ENCODE data around the gene RHPN2. TPM values are rescaled to one million over a fixed set of nuclear protein-coding genes. Genes with fewer than 3 reads are reported as not detected.
"Not testable (repeated sequence)": the region's sequence is repeated elsewhere in the genome, so short reads cannot be mapped to it uniquely, and the experiment has no call there.

The RHPN2 gene
- total and polyA plus RNA-seq, 2 donors from 2014 or later, result 13.5 to 50.3 TPM

GRCh38 chr19:33005440-33005839 is 59.2 kb downstream of the RHPN2 start:
- Histone ChIP-seq H3K27ac (ENCODE audit: low read depth in 2 of 2, low read length in 2 of 2) (no peak overlapping the region), H3K9me3 (ENCODE audit: control insufficient read depth in 2 of 3, insufficient read depth in 1 of 3, low read length in 3 of 3) (no peaks in the 10 kb centered on the region), H3K27me3 (ENCODE audit: control insufficient read depth, insufficient read depth, low read length) (no peaks in the 10 kb centered on the region), H3K36me3 (ENCODE audit: control insufficient read depth in 2 of 3, insufficient read depth in 3 of 3, low read length in 3 of 3) (peaks cover 0 to 5% (median 3%) of the 10 kb centered on the region in 3 donors), H3K9ac (ENCODE audit: low read length in 3 of 3) (no peak overlapping the region), H3K4me1 (ENCODE audit: control insufficient read depth in 2 of 3, insufficient read depth in 2 of 3, low read depth in 1 of 3, low read length in 3 of 3) (peaks cover 0 to 11% (median 10%) of the 10 kb centered on the region in 3 donors), H3K4me3 (ENCODE audit: low read length in 3 of 3) (no peak overlapping the region)
- DNase-seq (peak in 2 of 5 donors; percentile 41 to 54), FAIRE-seq (no peak)
- TF ChIP-seq CTCF (IDR thresholded peaks at IDR 0.05; ENCODE audit: borderline replicate concordance, extremely low read depth, insufficient read depth), result no peak
- intact Hi-C loops (cut with DNase I), result no loop called here

DNA sequence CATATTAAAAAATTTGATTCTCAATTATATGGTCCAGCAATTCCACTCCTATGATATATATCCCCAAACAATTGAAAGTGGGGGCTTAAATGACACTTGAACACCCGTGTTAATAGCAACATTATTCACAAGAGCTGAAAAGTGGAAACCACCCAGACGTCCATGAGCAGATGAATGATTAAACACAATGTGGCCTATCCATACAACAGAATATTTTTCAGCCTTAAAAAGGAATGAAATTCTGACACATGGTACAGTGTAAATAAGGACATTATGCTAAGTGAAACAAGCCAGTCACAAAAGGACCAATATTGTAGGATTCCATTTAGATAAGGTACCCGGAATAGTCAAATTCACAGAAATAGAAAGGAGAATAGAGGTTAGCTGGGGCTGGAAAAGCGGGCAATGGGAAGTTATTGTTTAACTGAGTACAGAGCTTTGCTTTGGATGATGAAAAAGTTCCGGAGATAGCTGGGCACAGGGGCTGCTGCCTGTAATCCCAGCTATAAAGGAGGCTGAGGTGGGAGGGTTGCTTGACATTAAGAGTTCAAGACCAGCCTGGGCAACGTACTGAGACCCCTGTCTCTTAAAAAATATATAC is 61.2 kb downstream of the RHPN2 start:
- H3K27me3 ChIP-seq (ENCODE audit: control insufficient read depth, insufficient read depth, low read length); H3K36me3 ChIP-seq (ENCODE audit: control insufficient read depth in 2 of 3, insufficient read depth in 3 of 3, low read length in 3 of 3); intact Hi-C loops (cut with DNase I); H3K9me3 ChIP-seq (ENCODE audit: control insufficient read depth in 2 of 3, insufficient read depth in 1 of 3, low read length in 3 of 3); H3K9ac ChIP-seq (ENCODE audit: low read length in 3 of 3); FAIRE-seq; H3K4me3 ChIP-seq (ENCODE audit: low read length in 3 of 3): not testable (repeated sequence)
- DNase-seq, result peak in 2 of 5 donors; percentile 22 to 25
- Histone ChIP-seq H3K4me1 (ENCODE audit: control insufficient read depth in 2 of 3, insufficient read depth in 2 of 3, low read depth in 1 of 3, low read length in 3 of 3) (peaks cover 0 to 11% (median 10%) of the 10 kb centered on the region in 3 donors), H3K27ac (ENCODE audit: low read depth in 2 of 2, low read length in 2 of 2) (peak overlapping the region in 1 of 2 donors; percentile 43)

GRCh38 chr19:33002126-33002865 is 62.4 kb downstream of the RHPN2 start:
- H3K27me3 ChIP-seq (ENCODE audit: control insufficient read depth, insufficient read depth, low read length); H3K9me3 ChIP-seq (ENCODE audit: control insufficient read depth in 2 of 3, insufficient read depth in 1 of 3, low read length in 3 of 3); H3K9ac ChIP-seq (ENCODE audit: low read length in 3 of 3); FAIRE-seq; intact Hi-C loops (cut with DNase I); H3K4me3 ChIP-seq (ENCODE audit: low read length in 3 of 3): not testable (repeated sequence)
- DNase-seq, result peak in 1 of 5 donors; percentile 80
- H3K27ac ChIP-seq (ENCODE audit: low read depth in 2 of 2, low read length in 2 of 2), result peak overlapping the region; percentile 25 to 45
- H3K4me1 ChIP-seq (ENCODE audit: control insufficient read depth in 2 of 3, insufficient read depth in 2 of 3, low read depth in 1 of 3, low read length in 3 of 3), result peaks cover 0 to 11% (median 10%) of the 10 kb centered on the region in 3 donors
- H3K36me3 ChIP-seq (ENCODE audit: control insufficient read depth in 2 of 3, insufficient read depth in 3 of 3, low read length in 3 of 3), result peaks cover 0 to 12% (median 8%) of the 10 kb centered on the region in 3 donors

- H3K36me3 ChIP-seq (ENCODE audit: control insufficient read depth in 2 of 3, insufficient read depth in 3 of 3, low read length in 3 of 3), result peaks cover 0 to 12% (median 5%) of the 10 kb centered on the region in 3 donors
- intact Hi-C loops (cut with DNase I), result no loop called here
- H3K9ac ChIP-seq (ENCODE audit: low read length in 3 of 3), result no peak overlapping the region
- no peak overlapping the region for H3K27ac ChIP-seq (ENCODE audit: low read depth in 2 of 2, low read length in 2 of 2)
- no peak for TF ChIP-seq CTCF (IDR thresholded peaks at IDR 0.05; ENCODE audit: borderline replicate concordance, extremely low read depth, insufficient read depth)
- no peaks in the 10 kb centered on the region for H3K9me3 ChIP-seq (ENCODE audit: control insufficient read depth in 2 of 3, insufficient read depth in 1 of 3, low read length in 3 of 3)
- peaks cover 0 to 11% (median 10%) of the 10 kb centered on the region in 3 donors for H3K4me1 ChIP-seq (ENCODE audit: control insufficient read depth in 2 of 3, insufficient read depth in 2 of 3, low read depth in 1 of 3, low read length in 3 of 3)
- FAIRE-seq, result no peak
- no peak for DNase-seq
- no peaks in the 10 kb centered on the region for H3K27me3 ChIP-seq (ENCODE audit: control insufficient read depth, insufficient read depth, low read length)
- no peak overlapping the region for H3K4me3 ChIP-seq (ENCODE audit: low read length in 3 of 3)
These were observed 63.8 kb downstream of the RHPN2 start for GRCh38 chr19:33000910-33001309.
